Measurements from ENCODE around the gene RIMBP2.

RIMBP2 gene

GRCh38 chr12:130571734-130572133 lies 144.4 kb downstream of the RIMBP2 start:
- DNase-seq (ENCODE audit: low read depth), result no peak

GRCh38 chr12:130571089-130571488 lies 145.0 kb downstream of the RIMBP2 start:
- no peak for DNase-seq (ENCODE audit: low read depth)

GRCh38 chr12:130569521-130569920 lies 146.6 kb downstream of the RIMBP2 start:
- DNase-seq (ENCODE audit: low read depth), result no peak

GRCh38 chr12:130568501-130568900 lies 147.6 kb downstream of the RIMBP2 start:
- no peak for DNase-seq (ENCODE audit: low read depth)

GRCh38 chr12:130568041-130568440 lies 148.1 kb downstream of the RIMBP2 start:
- no peak for DNase-seq (ENCODE audit: low read depth)

- DNase-seq (ENCODE audit: low read depth), result no peak
Observed at GRCh38 chr12:130566446-130567155, 149.5 kb downstream of the RIMBP2 start.

GRCh38 chr12:130565189-130565588 lies 150.9 kb downstream of the RIMBP2 start:
- DNase-seq (ENCODE audit: low read depth), result no peak

DNA sequence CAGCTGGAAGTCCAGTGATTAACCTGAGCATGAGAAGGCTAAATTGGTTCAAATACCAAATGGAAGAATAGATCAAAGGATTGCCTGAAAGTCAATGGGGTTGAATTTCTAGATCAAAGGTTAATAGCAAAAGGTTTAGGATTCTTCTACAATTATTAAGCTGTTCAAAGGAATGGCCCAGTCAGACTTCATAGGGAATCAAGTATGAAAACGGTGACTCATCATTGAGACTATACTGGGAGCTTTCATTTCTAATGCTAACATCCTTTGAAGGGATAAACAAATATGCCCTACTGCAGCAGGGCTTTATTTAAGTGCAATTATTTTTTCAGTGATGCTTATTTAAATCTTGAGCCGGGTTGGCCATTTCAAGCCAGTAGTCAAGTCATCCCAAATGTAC lies 152.8 kb downstream of the RIMBP2 start:
- no peak for DNase-seq (ENCODE audit: low read depth)

DNA sequence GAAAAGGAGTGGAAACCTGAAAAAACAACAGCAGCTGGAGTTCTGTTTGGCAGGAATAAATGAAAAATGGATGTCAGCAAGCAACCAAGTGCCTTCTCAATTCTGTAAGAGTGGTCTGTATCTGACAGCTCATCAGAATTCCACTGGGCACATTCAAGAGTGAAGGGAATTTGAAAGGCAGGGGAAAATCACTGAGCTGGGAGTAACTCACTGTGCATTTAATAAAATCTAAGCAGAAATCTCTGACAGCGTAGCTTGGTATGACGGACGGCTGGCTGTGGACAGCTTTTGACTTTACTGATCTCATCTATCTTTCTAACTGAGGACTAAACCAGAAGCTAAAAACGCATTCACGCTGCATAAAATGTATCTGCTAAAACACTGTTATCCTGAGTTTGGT lies 153.4 kb downstream of the RIMBP2 start:
- DNase-seq (ENCODE audit: low read depth), result no peak

DNA sequence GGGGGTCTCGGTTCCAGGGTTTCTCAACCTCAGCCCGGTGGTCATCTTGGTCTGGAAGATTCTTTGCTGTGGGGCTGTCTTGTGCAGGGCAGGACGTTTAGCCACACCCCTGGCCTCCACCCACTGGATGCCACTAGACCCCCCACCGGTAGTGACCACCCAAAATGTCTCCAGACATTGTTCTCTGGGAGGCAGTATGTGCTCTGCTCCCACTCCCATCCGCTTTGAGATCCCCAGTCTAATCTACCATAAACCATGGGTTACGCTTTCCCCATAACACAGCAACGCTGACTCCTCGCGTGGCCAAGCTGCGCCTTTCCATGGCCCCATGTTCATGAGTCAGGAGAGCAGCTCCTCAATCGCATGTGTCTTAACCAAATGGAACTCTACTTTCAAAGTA lies 155.8 kb downstream of the RIMBP2 start:
- no peak for DNase-seq (ENCODE audit: low read depth)

- DNase-seq (ENCODE audit: low read depth), result no peak
Observed at GRCh38 chr12:130559806-130560205, 156.3 kb downstream of the RIMBP2 start.

- DNase-seq (ENCODE audit: low read depth), result no peak
Observed at GRCh38 chr12:130557886-130558765, 158.0 kb downstream of the RIMBP2 start.

- no peak for DNase-seq (ENCODE audit: low read depth)
Observed at GRCh38 chr12:130557201-130557600, 158.9 kb downstream of the RIMBP2 start.

GRCh38 chr12:130556486-130557055 lies 159.5 kb downstream of the RIMBP2 start:
- DNase-seq (ENCODE audit: low read depth), result no peak

GRCh38 chr12:130555628-130556485 lies 160.2 kb downstream of the RIMBP2 start:
- DNase-seq (ENCODE audit: low read depth), result no peak

DNA sequence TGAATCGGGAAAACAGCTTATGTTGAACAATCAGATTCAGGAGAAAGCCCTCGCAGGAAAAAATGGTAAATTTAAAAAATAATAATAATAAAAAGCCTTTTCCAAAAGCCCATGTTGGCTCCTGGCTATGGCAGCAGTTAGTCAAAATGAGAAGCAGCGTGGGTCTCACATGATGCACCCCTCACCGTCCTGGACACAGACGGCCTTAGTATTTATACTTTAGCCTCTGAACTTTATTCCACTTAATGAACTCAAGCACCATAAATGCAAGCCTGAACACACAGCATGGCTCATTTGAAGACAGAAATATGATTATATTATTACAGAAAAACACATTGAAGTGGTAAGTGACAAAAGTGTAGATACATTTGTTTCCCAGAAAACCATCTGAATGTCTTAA lies 160.9 kb downstream of the RIMBP2 start:
- no peak for DNase-seq (ENCODE audit: low read depth)

DNA sequence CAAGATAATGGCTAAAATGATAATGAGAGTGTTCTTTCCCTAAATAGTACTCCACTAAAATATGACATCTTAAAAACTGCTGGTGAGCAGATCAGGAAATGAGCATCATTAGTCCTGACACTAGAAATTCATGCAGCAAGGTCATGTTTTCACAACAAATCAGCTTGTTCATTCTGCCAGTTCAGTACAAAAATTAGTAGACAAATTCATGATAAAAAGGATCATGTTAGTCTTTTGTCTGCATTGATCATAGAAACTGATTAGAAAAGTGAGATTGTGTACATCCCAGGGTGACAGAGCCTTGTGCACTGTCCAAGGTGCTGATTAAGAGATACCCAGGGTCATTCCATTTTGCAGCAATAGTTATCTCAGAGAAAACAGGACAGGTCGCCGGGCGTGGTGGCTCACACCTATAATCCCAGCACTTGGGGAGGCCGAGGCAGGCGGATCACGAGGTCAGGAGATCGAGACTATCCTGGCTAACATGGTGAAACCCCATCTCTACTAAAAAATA lies 163.6 kb downstream of the RIMBP2 start:
- no peak for DNase-seq (ENCODE audit: low read depth)

DNA sequence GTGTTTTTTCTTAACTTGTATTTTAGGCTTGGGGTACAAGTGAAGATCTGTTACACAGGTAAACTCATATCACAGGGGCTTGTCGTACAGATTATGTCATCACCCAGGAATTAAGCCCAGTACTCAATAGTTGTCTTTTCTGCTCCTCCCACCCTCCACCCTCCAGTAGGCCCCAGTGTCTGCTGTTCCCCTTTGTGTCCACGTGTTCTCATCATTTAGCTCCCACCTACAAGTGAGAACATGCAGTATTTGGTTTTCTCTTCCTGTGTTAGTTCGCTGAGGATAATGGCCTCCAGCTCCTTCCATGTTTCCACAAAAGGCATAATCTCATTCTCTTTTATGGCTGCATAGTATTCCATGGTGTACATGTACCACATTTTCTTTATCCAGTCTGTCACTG lies 166.7 kb downstream of the RIMBP2 start:
- no peak for DNase-seq (ENCODE audit: low read depth)

DNA sequence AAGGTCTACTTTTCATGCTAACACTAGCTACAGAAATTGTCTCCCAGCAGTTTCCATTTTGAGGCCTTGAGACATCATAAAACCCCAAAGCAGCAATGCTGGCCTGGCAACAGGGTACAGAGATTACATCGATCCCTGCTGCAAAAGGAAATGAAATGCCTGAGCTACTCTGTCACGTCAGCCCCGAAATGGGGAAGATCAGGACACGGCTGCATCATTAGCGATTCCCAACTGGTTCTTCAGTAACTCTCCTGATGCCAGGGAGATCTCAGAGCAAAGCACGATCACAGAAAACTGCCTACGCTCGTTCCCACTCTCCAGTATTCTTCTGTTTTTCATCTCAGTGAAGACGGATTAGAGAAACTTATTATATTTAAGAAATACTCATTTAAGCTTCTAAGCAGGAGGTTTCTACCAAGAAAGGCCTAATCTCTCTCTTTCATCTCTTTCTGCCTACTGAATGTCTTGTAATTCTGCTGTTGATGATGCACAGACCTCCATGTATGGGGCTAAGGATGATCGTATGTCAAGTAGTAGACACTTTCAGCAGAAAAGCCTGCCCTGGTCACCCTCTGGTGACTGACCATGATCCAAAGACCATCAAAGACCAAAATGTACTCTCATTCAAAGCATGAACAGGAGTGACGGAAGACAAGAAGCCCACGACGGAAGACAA lies 168.5 kb downstream of the RIMBP2 start:
- DNase-seq (ENCODE audit: low read depth), result no peak

- DNase-seq (ENCODE audit: low read depth), result no peak
Observed at GRCh38 chr12:130546494-130546893, 169.6 kb downstream of the RIMBP2 start.

GRCh38 chr12:130545475-130545874 lies 170.6 kb downstream of the RIMBP2 start:
- no peak for DNase-seq (ENCODE audit: low read depth)
